Stimulated activated CD8-positive, alpha-beta memory T cell treated with anti-CD3 and anti-CD28 coated beads, Interleukin-7, amount 100 ng/mL, for 4 hours (primary cell): ENCODE data around the gene AOC1.

Source experiments
- DNase-seq, 2 donors: peaks; one replicate each; pipeline ENCODE4 v3.0.0-alpha.2; 2020; ENCODE audit warnings: low read depth in 2 of 2

The AOC1 gene

GRCh38 chr7:150857276-150858055 is 5.1 kb downstream of the AOC1 start:
- no peak for DNase-seq

- no peak for DNase-seq
These were observed 6.2 kb downstream of the AOC1 start for GRCh38 chr7:150858236-150859197.

GRCh38 chr7:150860291-150860977 is 8.1 kb downstream of the AOC1 start:
- DNase-seq, result no peak

- DNase-seq, result no peak
These were observed 8.6 kb downstream of the AOC1 start for GRCh38 chr7:150860978-150861295.

- no peak for DNase-seq
These were observed 10.0 kb downstream of the AOC1 start for GRCh38 chr7:150862356-150862755.

- no peak for DNase-seq
These were observed 11.6 kb downstream of the AOC1 start for GRCh38 chr7:150863946-150864345.

- DNase-seq, result no peak
These were observed 14.7 kb downstream of the AOC1 start for GRCh38 chr7:150866932-150867564.

- no peak for DNase-seq
These were observed 15.3 kb downstream of the AOC1 start for GRCh38 chr7:150867605-150868004.

- no peak for DNase-seq
These were observed 17.1 kb downstream of the AOC1 start for GRCh38 chr7:150869467-150869866.

GRCh38 chr7:150871601-150872000 is 19.3 kb downstream of the AOC1 start:
- DNase-seq, result no peak

- DNase-seq, result no peak
These were observed 22.3 kb downstream of the AOC1 start for GRCh38 chr7:150874401-150875198.

GRCh38 chr7:150875791-150876190 is 23.5 kb downstream of the AOC1 start:
- no peak for DNase-seq

GRCh38 chr7:150876817-150877526 is 24.7 kb downstream of the AOC1 start:
- peak; percentile 6 to 26 for DNase-seq

- DNase-seq, result no peak
These were observed 25.2 kb downstream of the AOC1 start for GRCh38 chr7:150877536-150877935.

- DNase-seq, result no peak
These were observed 27.0 kb downstream of the AOC1 start for GRCh38 chr7:150879345-150879744.

GRCh38 chr7:150881189-150881588 is 28.9 kb downstream of the AOC1 start:
- DNase-seq, result no peak

GRCh38 chr7:150890853-150891584 is 38.7 kb downstream of the AOC1 start:
- no peak for DNase-seq

- DNase-seq, result no peak
These were observed 39.4 kb downstream of the AOC1 start for GRCh38 chr7:150891740-150892139.

GRCh38 chr7:150895809-150896208 is 43.5 kb downstream of the AOC1 start:
- no peak for DNase-seq
